SK-N-MC (cell line): ENCODE measurements around the gene PRKN.

Experiments used
- EZH2 ChIP-seq: fragments of 200-600 bp; sonication (generic); IDR thresholded peaks from one replicate; pipeline ENCODE4 v1.6.1; 2017; ENCODE audit warnings: antibody characterized with exemption
- FOXP2 ChIP-seq: optimal IDR thresholded peaks from 2 replicates; pipeline ENCODE3; 2011; ENCODE audit warnings: mild to moderate bottlenecking, moderate library complexity; ENCODE audit not compliant: insufficient read depth; ENCODE audit errors: extremely low read length, control extremely low read depth
- POLR2AphosphoS5 ChIP-seq: IDR thresholded peaks from 2 replicates; pipeline ENCODE4 v1.6.1; 2012; ENCODE audit warnings: mild to moderate bottlenecking, low read depth, low read length, borderline replicate concordance

DNA sequence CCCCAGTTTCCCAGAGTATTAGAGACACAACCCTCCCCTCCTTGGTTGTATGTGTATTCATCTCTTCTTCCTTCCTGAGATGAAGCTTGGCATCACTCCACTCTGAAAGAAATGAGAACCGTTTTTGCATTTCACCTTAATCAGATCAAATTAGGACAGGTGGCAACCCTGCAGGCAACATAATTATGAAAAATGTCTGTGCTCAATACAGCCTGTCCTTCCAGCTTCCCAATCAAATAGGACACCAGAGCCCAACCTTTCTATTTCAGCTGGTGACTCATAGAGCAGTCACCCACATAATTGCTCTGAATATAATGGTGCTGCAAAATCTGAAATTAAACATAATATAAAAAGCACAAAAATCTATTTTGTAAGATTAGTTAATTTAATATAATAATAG, 1143.5 kb downstream of the PRKN start:
- TF ChIP-seq POLR2AphosphoS5 (no peak), EZH2 (no peak), FOXP2 (no peak)
